HG03378 (cell line): ENCODE data around the gene INPP5F.

Experiments used
- ATAC-seq: cut with Tn5 transposase; IDR thresholded peaks from one replicate; pipeline ENCODE4 v1.9.1; 2021; ENCODE audit warnings: mild to moderate bottlenecking, moderate library complexity; ENCODE audit not compliant: unreplicated experiment

The INPP5F gene

DNA sequence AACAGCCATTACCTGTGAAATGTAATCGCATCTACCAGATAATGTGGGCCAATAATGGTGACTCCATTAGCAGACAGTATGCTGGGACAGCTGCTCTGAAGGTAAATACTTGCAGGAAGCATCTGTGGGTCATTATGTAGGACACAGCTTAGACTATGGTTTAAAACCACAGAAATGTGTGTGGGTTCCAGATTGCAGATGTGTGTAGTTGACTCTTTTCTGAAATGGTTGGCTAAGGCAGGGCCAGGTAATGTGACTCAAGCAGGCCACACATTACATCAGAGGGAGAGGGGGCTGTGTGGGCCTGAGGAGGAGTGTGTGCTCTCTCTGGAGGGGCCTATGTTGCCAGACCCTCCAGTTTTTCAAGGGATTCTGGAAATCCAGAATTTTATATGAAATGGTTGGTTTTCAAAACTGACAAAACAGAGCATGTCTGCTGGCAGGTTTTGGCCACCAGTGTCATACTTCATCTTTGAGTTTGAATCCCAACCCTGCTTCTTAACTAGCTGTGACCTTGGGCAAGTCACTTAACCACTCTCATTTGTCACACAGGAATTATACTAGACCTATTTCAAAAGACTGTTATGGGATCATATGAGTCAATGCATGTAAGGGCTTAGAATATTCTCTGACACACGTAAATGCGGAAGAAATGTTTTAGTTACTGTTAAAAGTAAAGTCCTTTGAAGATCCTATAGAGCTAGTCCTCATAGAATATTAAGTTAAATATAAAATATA lies 82.3 kb downstream of the INPP5F start:
- peak; percentile 78 for ATAC-seq

DNA sequence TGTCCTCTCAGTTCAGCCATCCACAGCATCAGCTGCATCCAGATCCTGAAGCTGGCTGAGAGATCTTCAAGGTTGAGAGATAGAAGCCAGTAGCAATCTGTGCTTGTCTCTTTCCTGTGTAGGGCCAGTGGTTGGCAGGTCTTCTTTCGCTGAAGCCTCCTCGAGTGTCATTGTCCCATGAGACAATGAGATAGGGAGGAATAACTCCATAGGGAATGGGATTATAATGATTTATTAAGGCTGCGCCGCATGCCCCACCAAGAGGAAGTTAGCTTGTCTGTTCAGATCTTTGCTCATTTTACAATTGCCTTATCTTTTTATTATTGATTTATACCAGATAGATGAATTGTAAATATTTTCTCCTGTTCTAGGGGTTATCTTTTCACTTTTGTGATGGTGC lies 85.3 kb downstream of the INPP5F start:
- ATAC-seq: no peak

DNA sequence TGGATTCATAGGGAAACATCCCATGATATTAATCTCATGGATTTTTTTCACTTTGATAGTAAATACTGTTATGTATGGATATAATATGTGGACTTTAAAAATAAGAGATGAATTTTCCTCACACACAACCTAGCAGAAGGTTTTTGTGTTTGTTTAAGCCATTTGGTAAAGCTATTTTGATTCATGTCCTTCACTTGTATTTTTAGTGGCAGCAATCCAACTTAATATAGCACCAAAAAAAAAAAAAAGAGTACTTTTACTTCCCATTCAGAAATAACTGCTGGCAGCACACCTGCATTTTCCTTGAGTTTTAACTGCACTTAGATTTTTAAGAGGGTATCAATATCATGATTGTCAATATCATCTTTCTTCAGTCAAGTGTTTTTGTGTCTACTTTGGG lies 86.8 kb downstream of the INPP5F start:
- no peak for ATAC-seq

DNA sequence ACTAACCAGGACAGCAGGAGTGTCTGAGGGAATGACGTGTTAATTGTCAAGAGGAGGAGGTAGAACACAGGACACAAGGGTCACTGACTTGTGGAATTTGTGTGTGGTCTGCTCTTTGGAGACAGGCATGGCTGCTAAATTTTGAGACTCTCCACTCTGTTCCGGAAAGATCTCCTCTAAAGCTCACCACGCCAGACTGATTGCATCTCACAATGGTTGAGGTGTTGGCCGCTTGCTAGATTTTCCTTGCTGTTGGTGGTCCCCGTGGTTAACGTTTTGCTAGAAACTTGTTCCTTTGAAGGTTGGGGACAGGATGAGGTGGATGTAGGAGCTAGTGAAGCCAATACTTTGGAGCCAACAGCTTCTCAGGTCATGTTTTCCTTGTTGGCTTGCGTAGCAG lies 89.8 kb downstream of the INPP5F start:
- no peak for ATAC-seq

DNA sequence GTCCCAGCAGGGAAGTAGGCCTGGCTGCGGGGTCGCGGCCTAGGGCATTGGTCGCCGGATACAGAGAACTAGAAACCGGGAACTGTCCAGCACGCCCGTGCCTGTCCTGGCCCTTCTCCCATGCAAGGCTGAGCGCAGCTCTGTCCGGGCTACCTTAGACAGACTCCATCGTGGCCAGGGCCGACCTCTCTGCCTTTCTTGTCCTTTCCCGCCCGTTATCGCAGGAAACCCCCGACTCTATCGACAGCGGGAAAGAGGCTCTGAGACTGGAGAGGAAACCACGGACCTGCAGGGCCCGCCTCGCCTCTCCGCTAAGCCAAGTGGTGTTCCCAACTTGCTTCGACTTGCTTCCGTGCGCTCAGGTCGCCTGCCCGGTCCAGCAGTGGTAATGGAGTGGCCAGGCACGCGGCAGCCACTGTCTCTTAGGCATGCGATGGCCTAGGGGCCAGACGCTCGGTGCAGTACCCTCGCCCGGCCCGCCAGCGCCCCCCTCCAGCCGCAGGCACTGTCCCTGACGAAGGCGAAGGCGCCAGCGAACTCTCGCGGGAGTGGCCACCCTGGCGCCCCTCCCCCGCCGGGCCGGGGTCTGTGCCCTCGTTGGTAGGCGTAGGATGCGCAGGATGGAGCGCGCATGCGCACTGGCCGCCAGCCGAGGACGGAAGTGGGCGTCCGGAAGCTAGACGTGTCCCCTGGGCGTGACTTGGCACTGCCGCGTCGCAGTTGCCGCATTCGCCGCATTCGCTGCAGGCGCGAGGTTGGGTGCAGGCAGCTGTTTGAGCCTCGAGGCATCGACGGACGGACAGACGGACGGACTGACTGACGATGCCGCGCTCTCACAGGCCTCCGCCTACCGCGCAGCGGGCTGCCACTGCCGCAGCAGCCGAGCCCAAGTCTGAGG lies 92.4 kb downstream of the INPP5F start:
- ATAC-seq: no peak

DNA sequence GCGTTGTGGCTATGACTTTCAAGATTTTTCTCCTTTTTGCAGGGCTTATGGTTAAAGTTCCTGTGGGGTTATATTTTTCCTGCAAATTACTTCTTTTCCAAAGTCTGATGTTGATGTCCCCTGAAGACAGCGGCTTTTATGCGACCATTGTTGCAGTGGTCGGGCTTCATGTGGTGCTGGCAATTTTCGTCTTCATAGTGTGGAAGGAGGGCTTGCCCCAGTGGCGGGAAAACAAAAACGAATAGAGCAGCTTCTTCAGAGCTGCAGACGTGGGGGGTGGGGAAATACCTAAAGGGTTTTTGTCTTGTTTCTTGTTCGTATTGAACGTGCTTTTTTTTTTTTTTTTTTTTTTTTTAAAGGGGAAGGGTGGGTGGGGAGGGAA lies 93.0 kb downstream of the INPP5F start:
- no peak for ATAC-seq

DNA sequence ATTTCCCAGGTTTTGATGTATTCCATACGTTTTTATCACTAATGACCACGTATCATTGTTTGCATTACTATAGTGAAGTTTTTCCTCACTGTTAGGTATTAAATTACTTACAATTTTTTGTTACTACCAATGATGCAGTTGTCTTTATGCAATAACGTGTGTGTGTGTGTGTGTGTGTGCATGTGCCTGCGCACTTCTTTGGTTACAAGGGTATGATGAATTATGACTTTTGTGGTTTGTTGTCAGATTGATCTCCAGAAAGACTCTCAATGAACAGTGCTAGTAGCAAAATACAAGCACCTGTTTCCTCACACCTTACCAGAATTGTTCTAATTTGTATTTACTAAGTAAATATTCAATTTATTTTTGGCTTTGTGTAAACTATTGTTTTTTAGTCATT lies 95.3 kb downstream of the INPP5F start:
- ATAC-seq: no peak

DNA sequence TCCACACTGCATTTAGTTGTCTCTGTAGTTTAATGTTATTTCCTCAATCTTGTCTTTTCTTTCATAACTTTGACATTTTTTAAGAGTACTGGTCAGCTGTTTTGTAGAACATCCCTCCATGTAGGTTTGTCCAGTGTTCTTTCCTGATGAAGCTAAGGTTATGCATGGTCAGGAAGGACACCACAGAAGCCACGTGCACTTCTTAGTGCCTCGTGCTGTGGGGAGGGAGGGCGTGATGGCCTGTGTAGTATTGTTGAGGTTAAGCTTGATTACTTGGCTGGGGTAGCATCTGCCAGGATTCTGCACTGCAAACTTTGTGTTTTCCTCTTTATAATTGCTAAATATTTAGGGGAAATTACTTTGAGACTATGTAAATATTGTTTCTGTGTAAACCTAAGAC lies 98.4 kb downstream of the INPP5F start:
- ATAC-seq: no peak

DNA sequence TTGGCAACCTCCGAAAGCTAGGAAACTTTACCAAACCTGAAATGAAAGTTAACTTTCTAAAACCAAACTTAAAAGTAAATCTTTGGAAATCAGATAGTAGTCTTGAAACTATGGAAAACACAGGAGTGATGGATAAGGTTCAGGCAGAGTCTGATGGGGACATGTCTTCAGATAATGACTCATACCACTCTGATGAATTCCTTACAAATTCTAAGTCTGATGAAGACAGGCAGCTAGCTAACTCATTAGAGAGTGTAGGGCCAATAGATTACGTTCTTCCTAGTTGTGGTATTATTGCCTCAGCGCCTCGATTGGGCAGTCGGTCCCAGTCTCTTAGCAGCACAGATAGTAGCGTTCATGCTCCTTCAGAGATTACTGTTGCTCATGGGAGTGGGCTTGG lies 100.9 kb downstream of the INPP5F start:
- no peak for ATAC-seq

DNA sequence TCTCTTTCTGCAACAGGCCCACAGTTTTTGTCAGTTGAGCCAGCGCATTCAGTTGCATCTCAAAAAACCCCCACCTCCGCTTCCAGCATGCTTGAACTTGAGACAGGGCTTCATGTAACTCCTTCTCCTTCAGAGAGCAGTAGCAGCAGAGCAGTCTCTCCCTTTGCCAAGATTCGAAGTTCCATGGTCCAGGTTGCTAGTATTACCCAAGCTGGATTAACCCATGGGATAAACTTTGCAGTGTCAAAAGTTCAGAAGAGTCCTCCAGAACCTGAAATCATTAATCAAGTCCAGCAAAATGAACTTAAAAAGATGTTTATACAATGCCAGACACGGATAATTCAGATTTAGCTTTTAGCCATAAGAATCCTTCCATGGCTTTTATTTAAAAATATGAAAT lies 101.6 kb downstream of the INPP5F start:
- ATAC-seq: no peak

DNA sequence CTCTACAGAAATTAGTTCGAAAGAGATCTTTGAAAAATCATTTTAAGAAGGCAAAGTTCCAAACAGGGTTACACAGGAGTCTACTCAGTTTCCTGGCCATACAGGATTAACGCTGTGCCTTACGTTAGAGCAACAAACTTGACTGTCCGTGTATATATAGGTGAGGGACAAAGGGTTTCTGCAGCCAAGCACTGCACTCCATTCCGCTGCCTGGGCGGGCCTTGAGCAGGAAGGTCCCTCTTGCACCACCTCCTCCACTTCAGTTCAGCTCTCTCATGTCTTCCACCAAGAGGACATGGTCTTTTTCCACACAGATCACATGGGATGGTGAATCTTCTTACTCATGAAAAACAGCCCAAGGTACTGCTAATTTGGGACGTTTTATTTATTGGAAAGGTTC lies 103.6 kb downstream of the INPP5F start:
- ATAC-seq: no peak

DNA sequence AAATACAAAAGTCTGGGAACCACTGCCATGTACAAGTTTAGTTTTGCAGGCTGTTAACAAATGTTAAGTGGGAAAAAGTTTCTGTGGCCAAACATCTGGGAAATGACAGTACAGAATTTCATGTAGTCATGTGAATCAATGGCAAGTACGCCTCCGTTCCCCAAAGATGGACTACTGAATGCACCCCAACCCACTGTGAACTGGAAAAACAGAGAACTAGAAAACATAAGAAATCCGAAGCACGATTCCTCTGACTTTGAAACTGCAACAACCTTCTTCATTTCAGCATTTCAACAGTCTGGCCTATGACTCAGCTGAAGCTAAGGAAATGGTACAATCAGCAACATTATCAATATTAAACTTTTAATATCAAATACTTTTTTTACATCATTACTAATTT lies 105.0 kb downstream of the INPP5F start:
- no peak for ATAC-seq

DNA sequence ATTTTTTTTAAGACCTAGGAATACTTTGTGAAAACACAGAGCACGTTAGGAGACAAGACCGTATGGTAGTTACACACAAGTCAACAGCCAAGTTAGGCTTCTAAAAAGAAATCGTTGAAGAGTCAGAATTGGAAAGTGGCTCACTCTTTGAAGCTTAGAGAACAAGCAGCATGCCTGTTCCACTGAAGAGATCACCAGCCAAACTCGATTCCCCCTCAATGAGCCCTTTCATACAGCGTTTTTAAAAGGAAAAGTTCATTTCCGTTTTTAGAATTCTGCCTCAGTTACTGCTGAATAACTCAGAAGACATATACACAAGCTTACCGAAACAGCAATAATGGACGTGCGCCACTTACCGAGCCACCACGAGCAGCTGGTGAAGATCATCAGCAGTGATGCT lies 105.8 kb downstream of the INPP5F start:
- ATAC-seq: no peak

DNA sequence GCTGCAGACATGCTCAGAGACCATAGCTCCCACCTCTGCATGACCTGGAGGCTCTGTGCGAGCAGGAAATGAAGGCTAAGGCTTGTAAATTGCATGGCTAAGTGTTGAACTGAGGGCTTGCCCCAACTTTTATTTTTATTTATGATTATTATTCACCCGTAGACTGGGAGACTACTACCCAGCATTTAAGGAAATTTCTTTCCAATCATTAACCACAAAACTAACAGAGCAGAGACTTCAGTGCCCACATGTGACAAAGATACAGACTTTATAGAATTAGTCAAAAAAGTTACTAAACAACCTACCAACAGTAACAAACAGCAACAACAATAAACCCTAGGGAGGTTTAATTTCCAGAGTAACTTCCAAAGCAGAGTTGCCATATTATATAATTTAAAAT lies 107.1 kb downstream of the INPP5F start:
- no peak for ATAC-seq

DNA sequence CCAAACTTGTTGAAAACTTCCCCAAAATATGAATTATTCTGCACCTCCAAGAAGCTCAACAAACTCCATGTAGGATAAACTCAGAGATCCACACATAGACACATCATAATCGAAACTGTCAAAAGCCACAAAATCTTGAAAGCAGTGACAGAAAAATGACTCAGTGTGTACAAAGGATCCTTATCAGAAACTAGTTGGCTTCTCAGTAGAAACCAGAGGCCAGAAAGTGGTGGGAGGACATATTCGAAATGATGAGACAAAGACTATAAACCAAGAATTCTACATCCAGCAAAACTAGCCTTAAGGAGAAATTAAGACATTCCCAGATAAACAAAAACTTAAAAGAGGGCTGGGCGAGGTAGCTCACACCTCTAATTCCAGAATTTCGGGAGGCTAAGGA lies 108.3 kb downstream of the INPP5F start:
- ATAC-seq: no peak

DNA sequence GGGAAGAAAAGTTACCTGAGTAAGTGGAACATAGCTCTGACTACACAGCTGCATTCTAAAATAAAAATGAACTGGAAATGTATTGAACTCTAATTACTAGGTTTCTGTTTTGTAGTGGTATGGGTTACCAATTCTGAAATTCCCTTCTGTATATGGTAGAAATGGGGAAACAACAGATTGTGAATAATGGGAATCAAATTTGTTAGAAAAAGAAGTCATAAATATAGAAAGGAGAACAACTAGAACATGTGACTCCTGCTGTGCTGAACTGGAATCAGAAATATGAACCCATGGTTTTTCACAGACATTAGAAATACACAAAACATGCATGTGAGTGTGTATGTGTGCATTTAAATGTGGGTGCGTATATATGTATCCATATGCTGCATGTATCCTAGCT lies 119.8 kb downstream of the INPP5F start:
- no peak for ATAC-seq

DNA sequence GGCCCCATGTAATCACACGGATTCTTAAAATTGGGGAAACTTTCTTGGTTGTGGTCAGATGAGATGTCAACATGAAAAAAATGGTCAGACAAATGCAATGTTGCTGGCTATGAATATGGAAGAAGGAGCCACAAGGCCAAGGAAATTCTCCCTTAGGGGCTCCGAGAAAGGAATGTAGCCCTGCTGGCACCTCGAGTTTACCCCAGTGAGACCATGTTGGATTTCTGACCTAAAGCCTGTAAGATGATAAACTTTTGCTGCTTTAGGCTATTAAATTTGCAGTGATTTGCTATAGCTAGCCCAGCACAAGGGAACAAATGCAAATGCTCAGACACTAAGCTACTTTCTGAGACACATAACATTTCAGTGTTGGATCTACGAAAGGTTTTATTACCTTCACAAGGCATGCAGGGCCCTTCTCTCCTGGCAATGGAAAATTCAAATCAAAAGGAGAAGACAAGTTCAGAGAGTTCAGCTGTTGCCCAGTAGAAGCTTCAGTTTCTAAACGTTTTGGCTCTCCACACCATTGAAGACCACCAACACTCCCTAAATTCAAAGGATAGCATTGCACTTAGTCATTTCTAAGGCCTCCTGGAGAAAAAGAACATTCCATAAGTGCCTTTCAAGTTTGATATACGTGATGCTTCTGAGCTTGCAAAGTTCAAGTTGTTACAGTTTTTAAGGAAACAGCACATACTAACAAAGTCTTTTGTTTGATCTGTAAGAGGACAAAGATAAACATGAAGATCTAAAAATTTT lies 123.4 kb downstream of the INPP5F start:
- no peak for ATAC-seq

DNA sequence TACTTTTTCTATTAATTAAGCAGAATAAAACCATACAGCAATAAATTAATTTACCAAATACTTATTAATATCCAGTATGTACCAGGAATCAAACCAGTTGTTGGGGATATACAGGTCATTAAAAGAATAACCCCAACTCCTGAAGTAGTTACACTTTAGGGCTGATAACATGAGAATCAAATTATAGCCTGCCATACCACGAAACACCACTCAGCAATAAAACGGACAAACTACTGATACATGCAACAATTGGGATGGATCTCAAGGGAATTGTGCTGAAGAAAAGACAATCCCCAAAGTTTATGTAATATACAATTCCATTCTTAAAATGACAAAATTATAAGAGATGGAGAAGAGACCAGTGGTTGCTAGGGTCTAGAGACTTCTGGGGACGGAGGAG lies 124.1 kb downstream of the INPP5F start:
- ATAC-seq: no peak

DNA sequence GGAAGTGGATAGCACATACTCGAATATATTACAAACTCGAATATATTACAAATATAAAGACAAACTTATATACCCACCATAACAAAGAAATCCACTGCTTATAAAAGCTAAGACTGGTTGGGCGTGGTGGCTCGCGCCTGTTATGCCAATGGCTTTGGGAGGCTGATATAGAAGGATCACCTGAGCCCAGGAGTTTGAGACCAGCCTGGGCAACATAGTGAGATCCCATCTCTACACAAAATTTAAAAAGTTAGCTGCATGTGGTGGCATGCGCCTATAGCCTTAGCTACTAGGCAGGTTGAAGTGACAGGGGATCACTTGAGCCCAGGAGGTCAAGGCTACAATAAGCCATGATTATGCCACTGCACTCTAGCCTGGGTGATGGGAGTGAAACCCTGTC lies 126.4 kb downstream of the INPP5F start:
- no peak for ATAC-seq

DNA sequence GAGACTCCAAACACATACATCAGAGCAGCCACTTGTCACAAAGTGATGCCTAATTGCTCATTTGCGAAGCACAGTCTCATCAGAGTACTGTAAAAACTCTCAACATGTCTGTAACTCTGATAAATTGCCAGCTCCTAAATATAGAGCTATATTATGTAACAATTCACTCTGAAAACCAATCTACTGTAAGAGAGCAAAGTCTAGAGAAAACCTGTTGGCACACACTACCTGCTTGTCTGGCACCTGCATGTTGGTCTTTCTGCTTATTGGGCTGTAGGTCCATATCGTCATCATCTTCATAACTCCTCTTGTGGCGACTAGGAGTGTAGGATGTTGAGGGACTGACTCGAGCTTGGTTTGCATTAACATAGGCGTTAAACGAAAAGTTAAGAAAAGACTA lies 127.0 kb downstream of the INPP5F start:
- ATAC-seq: no peak

DNA sequence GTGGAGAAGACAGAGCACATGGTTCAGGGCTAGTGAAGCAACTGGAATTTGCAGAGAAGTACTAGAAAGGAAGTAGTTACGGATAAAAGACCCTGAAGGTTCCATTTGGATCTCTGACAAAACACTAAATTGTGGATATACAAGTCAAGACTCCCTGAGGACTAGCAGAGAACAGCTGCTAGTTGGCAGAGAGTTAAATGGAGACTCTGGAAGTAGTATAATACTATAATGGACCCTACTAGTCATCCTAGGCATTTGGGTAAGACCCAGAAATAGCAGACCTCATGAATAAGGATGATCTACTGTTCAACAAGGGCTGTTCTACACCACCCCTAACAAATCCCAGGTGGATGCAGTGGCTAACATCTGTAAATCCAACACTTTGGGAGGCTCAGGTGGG lies 127.7 kb downstream of the INPP5F start:
- no peak for ATAC-seq

DNA sequence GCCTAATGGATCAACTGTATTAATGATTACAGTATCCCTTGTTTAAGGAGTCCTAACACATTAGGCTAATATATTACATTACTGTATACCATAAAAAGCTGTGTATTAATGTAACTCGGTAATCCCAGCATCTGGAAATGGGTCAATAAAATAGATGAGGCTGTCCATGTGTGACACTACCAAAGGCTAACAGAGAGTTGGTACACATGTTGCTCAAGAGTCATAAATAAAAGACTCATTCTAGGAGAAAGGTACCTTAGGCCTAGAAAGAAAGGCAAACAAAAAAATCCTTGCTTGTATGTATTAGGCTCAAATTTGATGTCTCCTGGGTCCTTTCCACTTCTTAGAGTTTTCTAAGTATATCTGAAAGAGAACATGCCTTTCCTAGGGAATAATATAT lies 132.2 kb downstream of the INPP5F start:
- ATAC-seq: no peak
